Keratinocyte (primary cell): ENCODE measurements around the gene STKLD1.

Source experiments
- EZH2 ChIP-seq: IDR thresholded peaks from one replicate; pipeline ENCODE4 v1.6.1; 2012; ENCODE audit warnings: inconsistent platforms, mild to moderate bottlenecking, low read length, moderate library complexity
- TF ChIP-seq, protein P1 (sequence below), 3 experiments: IDR thresholded peaks in 1 of 3; conservative IDR thresholded peaks in 1 of 3; optimal IDR thresholded peaks in 1 of 3; 2 replicates in 2 of 3; 3 replicates in 1 of 3; pipeline versions ENCODE3 to v1.5.1; 2011; ENCODE audit warnings: low read length in 3 of 3, mild to moderate bottlenecking in 3 of 3, moderate library complexity in 2 of 3, control low read depth in 1 of 3, inconsistent platforms in 1 of 3; ENCODE audit not compliant: insufficient read depth in 2 of 3; ENCODE audit errors: extremely low read depth in 1 of 3

GRCh38 chr9:133441571-133441970, 65.4 kb downstream of the STKLD1 start:
- TF ChIP-seq, protein P1, sequence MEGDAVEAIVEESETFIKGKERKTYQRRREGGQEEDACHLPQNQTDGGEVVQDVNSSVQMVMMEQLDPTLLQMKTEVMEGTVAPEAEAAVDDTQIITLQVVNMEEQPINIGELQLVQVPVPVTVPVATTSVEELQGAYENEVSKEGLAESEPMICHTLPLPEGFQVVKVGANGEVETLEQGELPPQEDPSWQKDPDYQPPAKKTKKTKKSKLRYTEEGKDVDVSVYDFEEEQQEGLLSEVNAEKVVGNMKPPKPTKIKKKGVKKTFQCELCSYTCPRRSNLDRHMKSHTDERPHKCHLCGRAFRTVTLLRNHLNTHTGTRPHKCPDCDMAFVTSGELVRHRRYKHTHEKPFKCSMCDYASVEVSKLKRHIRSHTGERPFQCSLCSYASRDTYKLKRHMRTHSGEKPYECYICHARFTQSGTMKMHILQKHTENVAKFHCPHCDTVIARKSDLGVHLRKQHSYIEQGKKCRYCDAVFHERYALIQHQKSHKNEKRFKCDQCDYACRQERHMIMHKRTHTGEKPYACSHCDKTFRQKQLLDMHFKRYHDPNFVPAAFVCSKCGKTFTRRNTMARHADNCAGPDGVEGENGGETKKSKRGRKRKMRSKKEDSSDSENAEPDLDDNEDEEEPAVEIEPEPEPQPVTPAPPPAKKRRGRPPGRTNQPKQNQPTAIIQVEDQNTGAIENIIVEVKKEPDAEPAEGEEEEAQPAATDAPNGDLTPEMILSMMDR (optimal IDR thresholded peaks at IDR 0.05 in 1 of 3, IDR thresholded peaks at IDR 0.05 in 1 of 3, conservative IDR thresholded peaks at IDR 0.05 in 1 of 3; ENCODE audit: extremely low read depth in 1 of 3, insufficient read depth in 2 of 3, low read length in 3 of 3): no peak
- no peak for TF ChIP-seq EZH2
